ENCODE results near the gene FOSL1. TPM values are rescaled to one million over a fixed set of nuclear protein-coding genes. Genes with fewer than 3 reads are reported as not detected.

Gene FOSL1
- total RNA-seq, 1 donor from 2014 or later = 0.70 TPM

DNA sequence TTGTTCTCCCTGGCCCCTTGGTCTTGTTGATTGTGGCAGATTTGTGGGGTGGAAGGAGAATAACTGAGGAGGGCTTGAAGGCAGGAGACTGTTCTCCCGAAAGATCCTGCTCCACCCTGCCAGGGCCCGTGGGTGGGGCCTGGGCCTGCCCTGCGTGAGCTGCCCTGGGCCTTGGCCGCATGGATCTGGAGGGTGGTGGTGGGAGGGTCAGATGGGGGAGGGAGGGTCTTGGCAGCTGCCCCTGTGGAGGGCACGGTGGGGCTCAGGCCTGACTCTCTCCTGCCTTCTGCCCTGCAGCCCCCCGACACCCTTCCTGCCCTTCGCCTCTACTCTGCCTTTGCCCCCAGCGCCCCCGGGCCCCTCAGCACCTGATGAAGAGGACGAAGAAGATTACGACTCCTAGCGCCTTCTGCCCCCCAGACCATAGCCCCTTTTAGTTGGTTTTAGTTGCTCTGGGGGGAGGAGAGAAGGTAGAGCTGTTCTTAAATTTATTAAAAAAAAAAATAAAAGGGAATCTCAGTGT, 20.9 kb upstream of the FOSL1 start:
- DNase-seq (no peak), ATAC-seq (ENCODE audit: poor library complexity) (no peak)
- intact Hi-C loops (cut with DNase I) = no loop called here

DNA sequence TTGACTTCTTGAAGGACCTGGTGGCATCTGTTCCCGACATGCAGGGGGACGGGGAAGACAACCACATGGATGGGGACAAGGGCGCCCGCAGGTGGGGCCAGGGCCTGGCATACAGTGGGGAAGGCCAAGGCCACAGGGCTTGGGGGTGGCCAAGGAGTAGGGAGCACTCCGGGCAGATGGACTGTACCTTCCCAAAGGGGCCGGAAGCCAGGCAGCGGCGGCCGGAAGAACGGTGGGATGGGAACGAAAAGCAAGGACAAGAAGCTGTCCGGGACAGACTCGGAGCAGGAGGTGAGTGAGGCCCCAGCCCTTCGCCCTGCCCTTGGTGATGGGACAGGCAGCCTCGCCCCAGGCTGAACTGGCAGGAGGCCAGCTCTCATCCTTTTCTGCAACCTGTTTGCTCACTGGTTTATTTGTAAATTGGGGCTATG, 20.2 kb upstream of the FOSL1 start:
- ATAC-seq (ENCODE audit: poor library complexity) = no peak

DNA sequence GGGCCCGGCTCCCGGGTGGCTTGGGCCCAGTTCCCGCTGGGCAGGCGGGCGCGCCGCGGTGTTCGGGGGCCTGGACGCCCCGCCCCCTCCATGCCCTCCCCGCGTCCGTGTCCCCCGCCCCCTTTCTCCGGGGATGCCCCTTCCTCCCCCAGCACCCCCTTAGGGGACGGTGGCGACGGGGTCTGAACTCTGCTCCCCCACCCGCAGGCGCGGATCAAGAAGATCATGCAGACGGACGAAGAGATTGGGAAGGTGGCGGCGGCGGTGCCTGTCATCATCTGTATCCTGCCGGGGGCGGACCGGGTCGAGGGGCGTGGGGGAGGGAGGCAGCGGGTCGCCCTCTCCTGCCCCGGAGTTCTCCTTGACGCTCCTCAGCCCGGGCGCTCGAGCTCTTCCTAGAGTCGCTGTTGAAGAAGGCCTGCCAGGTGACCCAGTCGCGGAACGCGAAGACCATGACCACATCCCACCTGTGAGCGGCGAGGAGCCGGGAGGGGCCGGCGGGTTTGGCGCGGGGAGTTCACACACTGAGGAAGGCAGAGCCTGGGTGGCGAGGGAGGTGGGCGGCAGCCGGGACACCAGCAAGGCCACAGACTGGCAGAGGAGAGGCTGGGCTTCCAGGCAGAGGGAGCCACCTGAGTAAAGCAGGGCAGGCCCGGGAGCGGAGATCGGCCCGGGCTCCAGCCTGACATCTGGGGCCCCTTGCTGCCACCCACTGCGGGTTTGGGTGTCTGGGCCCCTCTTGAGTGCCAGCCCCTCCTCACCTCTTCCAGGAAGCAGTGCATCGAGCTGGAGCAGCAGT, 19.6 kb upstream of the FOSL1 start:
- intact Hi-C loops (cut with DNase I) = no loop called here

More for the DNA sequence above, 20.2 kb upstream of the FOSL1 start:
- intact Hi-C loops (cut with DNase I) = no loop called here
- no peak for DNase-seq

DNA sequence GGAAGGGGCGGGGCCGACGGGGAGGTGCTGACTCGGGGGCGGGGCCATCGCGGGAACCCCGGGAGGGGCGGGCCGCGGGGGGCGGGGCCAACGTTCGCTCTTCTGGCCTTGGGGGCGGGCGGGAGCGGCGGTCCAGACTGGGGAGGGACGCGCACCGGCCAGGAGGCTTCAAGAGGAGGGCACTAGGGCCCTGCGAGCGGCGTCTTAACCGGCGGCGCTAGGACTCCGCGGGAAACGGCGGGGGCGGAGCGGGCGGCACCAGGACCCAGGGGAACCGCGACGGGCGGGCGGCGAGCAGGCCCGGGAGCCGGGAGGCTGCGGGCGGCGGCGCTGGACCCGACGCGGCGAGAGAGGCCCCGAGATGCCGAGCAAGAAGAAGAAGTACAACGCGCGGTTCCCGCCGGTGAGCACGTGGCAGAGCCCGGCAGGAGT, 19.0 kb upstream of the FOSL1 start, which contains the start of gene DRAP1:
TSS of gene DRAP1 (plus strand) at position 286 of the 432 bp plus-strand sequence. CDS start at position 362, 76 bp downstream.
- intact Hi-C loops (cut with DNase I) = no loop called here
- ATAC-seq (ENCODE audit: poor library complexity) (peak; percentile 95), DNase-seq (peak; percentile 99)

More for the DNA sequence above, 19.6 kb upstream of the FOSL1 start:
- DNase-seq (peak; percentile 74), ATAC-seq (ENCODE audit: poor library complexity) (peak; percentile 52)

DNA sequence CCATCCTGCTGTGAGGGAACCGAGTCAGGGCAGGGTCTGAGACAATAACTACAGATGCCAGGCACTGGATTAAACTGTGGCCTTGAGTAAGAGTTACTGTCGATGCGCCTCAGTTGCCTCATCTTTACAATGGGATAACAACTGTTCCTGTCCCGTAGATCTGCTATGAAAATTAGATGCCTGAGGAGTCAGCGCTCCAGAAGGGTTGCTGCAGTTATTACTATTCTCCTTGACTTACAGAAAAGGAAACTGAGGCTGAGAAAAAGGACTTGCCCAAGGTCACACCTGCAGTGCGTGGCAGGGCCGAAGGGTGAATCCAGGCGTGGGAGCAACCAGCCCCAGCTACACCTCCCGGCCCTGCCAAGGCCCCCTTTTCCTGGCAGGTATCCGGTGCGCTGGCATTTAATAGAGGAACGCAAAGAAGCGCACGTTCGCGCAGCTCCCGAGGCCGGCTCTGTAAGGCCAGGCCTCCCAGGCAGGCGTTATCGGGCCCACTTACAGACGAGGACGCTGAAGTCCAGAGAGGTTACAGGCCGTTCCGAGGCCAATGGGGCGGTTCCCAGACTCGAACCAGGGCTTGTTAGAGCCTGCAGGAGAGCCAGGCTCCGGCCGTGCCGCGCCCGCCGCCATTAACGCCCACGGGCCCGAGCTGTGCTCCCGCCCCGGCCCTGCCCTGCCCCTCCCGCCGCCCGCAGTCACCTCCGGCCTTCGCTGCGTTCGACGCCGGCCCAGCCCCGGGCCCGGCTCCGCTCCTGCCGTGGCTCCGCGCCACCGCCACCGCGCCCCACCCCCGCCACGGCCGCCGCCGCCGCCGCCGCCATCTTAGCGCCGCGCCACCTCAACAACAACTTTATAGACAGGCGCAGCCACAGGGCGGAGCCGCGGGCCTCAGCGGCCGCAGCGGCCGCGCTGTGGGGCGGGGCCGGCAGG, 18.3 kb upstream of the FOSL1 start, which contains the start of gene C11orf68:
TSS of gene C11orf68 (minus strand) at position 852 of the 930 bp plus-strand sequence. CDS start at position 821, 31 bp downstream.
- DNase-seq = no peak
- intact Hi-C loops (cut with DNase I) = no loop called here
- ATAC-seq (ENCODE audit: poor library complexity) = no peak

DNA sequence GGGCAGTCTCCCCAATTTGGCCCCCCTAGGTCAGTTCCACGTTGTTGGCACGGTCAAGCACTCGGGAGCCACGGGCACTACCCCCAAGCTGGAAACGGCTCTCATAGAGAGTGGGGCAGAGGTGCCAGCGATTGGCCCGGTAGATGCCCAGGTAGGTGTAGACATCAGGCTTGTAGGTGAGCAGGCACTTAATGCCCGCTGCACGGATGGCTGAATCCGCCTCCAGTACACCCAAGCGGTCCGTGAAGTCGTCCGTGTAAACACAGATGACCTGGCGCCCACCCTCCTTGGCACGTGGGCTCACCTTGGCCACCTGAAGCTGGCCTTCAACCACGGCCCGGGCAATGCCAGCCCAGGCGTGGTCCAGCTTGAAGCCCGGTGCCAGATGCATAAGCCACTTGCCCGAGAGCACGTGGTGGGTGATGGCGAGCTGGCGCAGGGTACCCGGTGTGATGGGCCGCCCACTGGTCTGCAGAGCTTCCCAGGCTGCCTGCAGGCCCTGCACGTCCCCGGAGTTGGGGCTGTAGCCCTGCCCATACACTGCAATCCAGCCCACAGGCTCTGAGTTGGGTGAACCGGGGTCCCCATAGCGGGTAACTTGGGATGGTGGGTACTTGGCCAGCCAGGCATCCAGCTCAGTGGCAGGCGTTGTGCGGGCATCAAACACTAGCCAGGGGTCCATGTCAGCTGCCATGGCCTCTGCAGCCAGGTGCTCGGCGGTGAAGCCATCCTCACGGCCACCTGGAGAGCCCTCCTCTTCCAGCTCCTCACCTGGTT, 17.4 kb upstream of the FOSL1 start:
- intact Hi-C loops (cut with DNase I) = no loop called here
- ATAC-seq (ENCODE audit: poor library complexity) = no peak
- DNase-seq = no peak

DNA sequence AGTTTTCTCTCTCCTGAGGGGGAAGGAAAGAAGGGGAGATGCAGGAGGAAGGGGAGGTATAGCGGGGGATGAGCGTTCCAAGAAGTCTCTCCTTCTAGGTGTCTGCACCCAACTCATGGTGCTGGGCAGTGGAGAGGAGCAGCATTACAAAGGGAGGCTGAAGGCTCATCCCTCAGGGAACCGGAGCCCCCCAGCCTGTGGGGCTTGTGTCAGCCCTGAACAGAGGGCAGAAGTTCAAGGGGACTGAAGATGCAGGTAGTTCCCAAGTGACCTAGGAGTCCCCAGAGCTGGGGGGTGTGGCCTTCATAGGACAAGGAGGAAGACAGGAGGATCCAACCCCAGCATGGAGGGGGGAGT, 16.9 kb upstream of the FOSL1 start:
- intact Hi-C loops (cut with DNase I) = no loop called here
- DNase-seq = no peak
- ATAC-seq (ENCODE audit: poor library complexity) = no peak

DNA sequence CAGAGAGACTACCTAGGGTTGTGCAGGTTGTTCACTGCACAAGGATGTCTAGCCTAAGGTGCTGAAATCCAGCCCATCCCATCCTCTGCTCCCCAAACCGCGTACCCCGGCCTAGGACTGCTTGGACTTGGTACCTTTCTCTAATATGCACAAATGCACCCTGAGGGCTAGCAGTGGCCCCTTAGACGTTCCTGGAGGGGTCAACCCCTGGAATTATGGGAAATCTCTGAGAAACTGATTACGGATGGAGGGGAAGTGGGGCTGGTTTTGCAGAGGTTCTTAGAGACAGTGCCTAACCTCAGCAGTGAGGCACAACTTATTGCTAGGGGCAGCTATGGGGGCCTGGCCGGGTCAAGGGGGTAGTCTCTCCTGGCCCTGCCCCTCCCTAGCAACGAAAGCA, 16.2 kb upstream of the FOSL1 start:
- DNase-seq (no peak), ATAC-seq (ENCODE audit: poor library complexity) (no peak)
- intact Hi-C loops (cut with DNase I) = no loop called here

DNA sequence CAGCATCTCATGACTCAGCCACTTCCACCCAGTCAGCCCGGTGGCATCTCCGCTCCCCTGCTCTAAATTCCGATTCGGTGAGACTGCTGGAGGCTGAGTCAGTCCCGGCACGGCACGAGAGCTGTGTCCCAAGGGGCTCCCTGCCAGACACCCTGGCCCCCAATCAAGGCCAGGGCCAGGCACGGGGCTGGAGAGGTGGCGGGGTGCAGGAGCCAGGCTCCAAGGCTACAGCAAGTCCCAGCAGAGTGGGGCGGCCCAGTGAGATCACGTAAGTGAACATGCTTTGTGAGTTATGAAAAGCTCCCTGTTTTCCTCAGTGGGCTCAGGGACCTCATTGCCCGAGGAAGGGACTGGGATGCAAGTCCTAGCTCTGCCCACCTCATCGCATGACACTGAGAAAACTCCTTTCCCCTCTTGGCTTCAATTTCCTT, 15.6 kb upstream of the FOSL1 start:
- intact Hi-C loops (cut with DNase I) = no loop called here
- ATAC-seq (ENCODE audit: poor library complexity) = peak; percentile 18
- peak; percentile 80 for DNase-seq

DNA sequence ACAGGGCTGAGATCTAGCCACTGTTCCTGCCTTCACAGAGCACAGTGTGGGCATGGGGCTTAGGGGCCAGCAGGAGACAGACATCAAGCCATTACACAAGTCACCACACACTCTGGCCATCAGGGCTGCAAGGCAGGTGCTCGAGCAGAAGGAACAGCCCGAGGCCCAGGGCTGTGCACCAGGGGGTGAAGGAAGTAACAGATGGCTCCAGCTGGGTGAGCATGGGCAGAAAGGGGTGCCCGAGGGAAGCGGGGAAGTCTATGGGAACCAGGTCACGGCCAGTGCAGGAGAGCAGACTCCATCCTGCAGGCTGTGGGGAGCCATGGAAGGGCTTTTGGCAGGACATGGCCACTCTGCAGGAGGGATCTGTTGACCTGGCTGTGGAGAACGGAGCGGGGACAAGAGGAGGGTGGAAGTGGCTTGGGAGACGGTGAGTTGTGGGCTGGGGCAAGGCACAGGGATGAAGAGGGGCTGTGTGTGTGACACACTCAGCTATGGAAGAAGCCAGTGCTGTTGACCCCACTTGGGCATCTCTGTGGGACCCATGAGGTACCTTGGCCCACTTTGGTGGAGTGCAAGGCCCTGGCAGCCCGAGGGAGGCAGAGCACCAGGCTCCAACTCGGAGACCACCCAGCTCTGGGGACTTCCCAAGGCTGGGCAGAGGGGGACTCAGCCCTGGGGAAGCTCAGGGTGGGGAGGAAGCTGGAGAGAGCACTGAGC, 15.1 kb upstream of the FOSL1 start:
- no peak for DNase-seq
- no peak for ATAC-seq (ENCODE audit: poor library complexity)
- intact Hi-C loops (cut with DNase I) = no loop called here

DNA sequence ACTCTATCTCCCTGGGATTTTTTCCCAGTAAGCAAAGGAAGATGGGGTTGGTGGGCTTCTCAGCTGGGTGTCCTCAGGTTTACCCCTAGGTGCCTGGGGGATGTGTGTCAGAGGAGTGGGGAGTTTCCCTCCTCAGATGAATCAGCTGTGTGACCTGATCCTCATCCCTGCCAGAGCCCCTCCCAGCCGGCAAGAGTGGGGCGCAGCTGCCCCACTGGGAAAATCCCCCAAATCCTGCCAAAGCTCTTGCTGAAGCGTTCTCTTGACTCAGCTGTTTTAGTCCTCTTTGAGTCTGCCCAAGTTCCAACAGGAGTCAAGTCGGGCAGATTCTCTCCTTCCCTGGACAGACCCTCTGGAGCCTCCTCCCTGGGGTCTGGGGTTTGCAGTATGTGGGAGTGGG, 12.7 kb upstream of the FOSL1 start:
- ATAC-seq (ENCODE audit: poor library complexity) (no peak), DNase-seq (no peak)
- intact Hi-C loops (cut with DNase I) = no loop called here

DNA sequence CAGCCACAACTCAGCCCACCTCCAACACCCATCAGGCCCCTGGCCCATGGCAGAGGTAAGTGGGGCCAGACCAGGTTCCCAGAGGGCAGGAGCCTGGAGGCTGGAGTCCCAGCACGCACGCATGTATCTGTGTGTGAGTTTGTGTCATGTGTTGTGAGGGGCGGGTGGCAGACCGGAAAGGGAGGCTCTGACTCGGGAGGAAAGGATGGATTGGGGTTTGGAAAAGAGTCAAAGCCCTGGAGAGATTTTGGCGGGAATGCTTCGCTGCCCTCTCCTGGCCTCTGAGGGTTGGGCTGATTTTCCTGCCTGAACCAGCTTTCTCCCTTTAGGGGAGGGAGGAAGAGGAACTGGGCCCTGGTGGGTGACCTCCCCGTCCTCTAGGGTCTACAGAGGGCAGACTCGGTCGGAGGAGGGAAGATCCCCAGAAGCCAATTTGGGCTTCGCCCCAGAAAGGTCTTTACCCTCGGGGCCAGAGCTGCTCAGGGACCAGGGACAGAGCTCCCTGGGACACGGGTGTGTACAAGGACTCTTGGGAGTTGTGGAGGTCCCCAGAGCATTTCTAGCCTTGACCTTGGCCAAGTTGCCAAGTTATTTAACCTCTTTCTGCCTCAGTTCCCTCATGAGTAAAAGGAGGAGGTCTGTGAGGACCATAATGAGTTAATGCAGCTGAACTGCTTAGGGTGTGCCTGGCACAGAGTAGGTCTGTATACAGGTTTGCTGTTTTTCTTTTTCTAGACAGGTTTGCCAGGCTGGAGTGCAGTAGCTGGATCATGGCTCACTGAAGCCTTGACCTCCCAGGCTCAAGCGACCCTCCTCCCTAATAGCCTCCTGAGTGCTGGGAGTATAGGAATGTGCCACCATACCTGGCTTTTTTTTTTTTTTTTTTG, 11.7 kb upstream of the FOSL1 start:
- ATAC-seq (ENCODE audit: poor library complexity) (peak; percentile 12), DNase-seq (peak; percentile 58)
- intact Hi-C loops (cut with DNase I) = no loop called here

DNA sequence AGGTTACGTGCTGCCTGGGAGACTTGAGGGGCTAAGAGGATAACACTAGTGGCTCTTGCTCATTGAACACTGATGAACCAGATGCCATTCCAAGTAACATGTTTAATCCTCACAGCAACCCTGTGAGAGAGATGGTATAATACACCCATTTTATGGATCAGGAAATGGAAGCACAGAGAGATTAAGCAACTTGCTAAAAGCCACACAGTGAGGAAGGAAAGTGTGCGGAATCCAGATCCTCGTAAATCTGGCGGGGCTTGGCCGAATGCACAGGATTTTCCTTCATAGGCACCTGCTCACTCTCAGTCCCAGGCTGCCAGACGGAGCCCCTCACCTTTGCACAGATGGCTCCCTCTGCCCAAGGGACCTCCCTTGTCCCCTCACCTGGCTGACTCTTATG, 7.7 kb upstream of the FOSL1 start:
- ATAC-seq (ENCODE audit: poor library complexity) = no peak
- DNase-seq = no peak

DNA sequence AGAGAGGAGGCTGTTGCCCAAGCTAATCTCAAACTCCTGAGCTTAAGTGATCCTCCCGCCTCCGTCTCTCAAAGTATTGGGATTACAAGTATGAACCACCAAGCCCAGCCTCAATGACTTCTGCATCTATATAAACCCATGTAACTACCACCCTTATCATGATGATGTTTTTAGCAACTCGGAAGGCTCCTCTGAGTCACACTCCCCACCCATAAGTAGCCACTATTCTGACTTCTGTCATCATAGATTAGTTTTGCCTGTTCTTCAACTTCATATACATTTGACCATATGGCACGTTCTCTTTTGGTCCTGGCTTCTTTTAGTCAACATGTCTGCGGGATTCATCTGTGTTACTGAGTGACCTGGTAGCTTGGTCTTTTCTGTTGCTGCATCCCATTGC, 6.4 kb upstream of the FOSL1 start:
- ATAC-seq (ENCODE audit: poor library complexity) = no peak
- DNase-seq = no peak
- intact Hi-C loops (cut with DNase I) = no loop called here

More for the DNA sequence above, 7.7 kb upstream of the FOSL1 start:
- intact Hi-C loops (cut with DNase I) = no loop called here

DNA sequence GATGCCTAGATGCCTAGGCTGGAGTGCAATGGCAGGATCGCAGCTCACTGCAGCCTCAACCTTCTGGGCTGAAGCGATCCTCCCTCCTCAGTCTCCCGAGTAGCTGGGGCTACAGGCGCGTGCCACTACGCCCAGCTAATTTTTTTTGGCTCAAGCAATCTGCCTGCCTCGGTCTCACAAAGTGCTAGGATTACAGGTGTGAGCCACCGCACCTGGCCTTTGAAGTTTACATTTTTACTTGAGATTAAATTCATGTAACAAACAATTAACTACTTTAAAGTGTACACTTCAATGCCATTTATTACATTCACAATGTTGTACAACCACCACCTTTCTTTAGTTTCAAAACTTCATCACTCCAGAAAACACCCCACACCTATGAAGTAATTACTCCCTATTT, 3.5 kb upstream of the FOSL1 start:
- no peak for ATAC-seq (ENCODE audit: poor library complexity)
- intact Hi-C loops (cut with DNase I) = no loop called here
- DNase-seq = no peak

DNA sequence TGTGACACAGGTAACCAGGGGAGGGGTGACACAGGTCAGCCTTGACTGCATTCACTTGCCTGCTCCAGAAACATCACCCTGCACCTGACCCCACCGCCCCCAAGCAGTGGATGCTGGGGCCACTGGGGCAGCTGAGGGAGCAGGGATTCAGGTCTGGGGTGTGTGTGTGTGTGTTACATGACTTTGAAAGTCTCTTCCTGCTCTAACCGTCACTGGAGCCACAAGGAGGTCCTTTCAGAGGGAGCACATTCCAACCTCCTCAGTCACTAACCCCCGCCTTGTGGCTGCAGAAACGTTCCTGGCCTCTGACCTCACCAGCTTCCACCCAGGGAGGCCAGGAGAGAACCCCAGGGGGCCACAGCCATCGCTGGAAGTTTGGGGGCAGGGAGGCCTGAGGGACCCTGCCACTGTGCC, 2.9 kb upstream of the FOSL1 start:
- intact Hi-C loops (cut with DNase I) = no loop called here
- DNase-seq (no peak), ATAC-seq (ENCODE audit: poor library complexity) (no peak)

DNA sequence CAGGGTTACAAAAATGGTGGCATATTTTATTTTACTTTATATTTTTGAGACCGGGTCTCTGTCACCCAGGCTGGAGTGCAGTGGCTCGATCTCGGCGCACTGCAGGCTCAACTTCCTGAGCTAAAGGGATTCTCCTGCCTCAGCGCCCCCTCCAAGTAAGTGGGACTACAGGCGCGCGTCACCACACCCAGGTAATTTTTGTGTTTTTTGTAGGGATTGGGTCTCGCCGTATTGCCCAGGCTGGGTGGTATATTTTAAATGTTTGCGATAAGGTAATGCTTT, 652 bp upstream of the FOSL1 start:
- no peak for ATAC-seq (ENCODE audit: poor library complexity)
- intact Hi-C loops (cut with DNase I) = no loop called here

More for the DNA sequence above, 652 bp upstream of the FOSL1 start:
- DNase-seq = no peak

Data from Right ventricle myocardium superior (tissue), 1 donor.